HepG2 (cell line): ENCODE results near the gene KATNAL1. TPM values are rescaled to one million over a fixed set of nuclear protein-coding genes. Genes with fewer than 3 reads are reported as not detected.

Experiments
- ATAC-seq: fragments of 200-7000 bp; cut with Tn5 transposase; 3 replicates; pipeline ENCODE4 v1.9.1; 2020; ENCODE audit warnings: mild to moderate bottlenecking, moderate library complexity
- BruUV-seq: library from RNA; stranded (reverse); fragments of 400-500 nt; replicated peaks from 2 replicates; lab custom pipeline; 2021; lab: Mats Ljungman, UMichigan
- CTCF ChIA-PET: fragments of 300-600 bp; formaldehyde crosslinking; extraction: SDS; loops from one replicate; lab custom pipeline; 2021; ENCODE audit warnings: low total read pairs, inconsistent platforms, low intra/inter-chr PET ratio; lab: Yijun Ruan, JAX
- POLR2A ChIA-PET: fragments of 350-600 bp; sonication (Branson Sonifier 250); formaldehyde crosslinking; loops from one replicate; lab custom pipeline; 2020; ENCODE audit warnings: antibody characterized with exemption, inconsistent platforms; lab: Yijun Ruan, JAX
- DNase-seq: peaks from one replicate; pipeline ENCODE4 v3.0.0-alpha.2; 2015; ENCODE audit warnings: low spot score
- FAIRE-seq: peaks from 3 replicates; lab custom pipeline; 2011; peaks lifted over from hg19 to GRCh38; lab: Jason Lieb, UNC
- H2AFZ ChIP-seq: one replicate; pipeline ENCODE4 v1.6.1; 2011; ENCODE audit warnings: low read length, inconsistent platforms
- H3K27ac ChIP-seq: fragments of 300-600 bp; 3 replicates; pipeline ENCODE4 v1.8.0; 2011; ENCODE audit warnings: mixed run types, mild to moderate bottlenecking, mixed read lengths, low read length, inconsistent platforms; ENCODE audit not compliant: insufficient read depth; ENCODE audit errors: extremely low read length
- H3K27me3 ChIP-seq, 2 experiments: fragments of 200-600 bp in 1 of 2; 2 replicates in 1 of 2; 3 replicates in 1 of 2; pipeline versions ENCODE4 v1.6.0 to v1.8.0; 2011; ENCODE audit warnings: low read length in 2 of 2, mild to moderate bottlenecking in 2 of 2, moderate library complexity in 2 of 2, inconsistent platforms in 1 of 2; ENCODE audit not compliant: insufficient read depth in 2 of 2, control insufficient read depth in 1 of 2
- H3K36me3 ChIP-seq, 2 experiments: fragments of 200-600 bp in 1 of 2; replicated peaks in 1 of 2; 2 replicates in 1 of 2; 3 replicates in 1 of 2; pipeline versions ENCODE4 v1.5.1 to v1.8.0; 2011; ENCODE audit warnings: low read length in 2 of 2, inconsistent platforms in 1 of 2; ENCODE audit not compliant: insufficient read depth in 2 of 2, control insufficient read depth in 1 of 2
- H3K4me1 ChIP-seq: 2 replicates; pipeline ENCODE4 v1.5.1; 2012; ENCODE audit warnings: low read length, inconsistent platforms; ENCODE audit not compliant: insufficient read depth
- H3K4me2 ChIP-seq: 2 replicates; pipeline ENCODE4 v1.6.0; 2011; ENCODE audit warnings: low read depth, low read length, inconsistent platforms
- H3K4me3 ChIP-seq, 3 experiments: fragments of 200-600 bp in 1 of 3; sonication (generic), shearing (Covaris generic) in 1 of 3; replicated peaks in 1 of 3; 2 replicates each; pipeline ENCODE4 v1.5.1; 2011 to 2016; ENCODE audit warnings: low read length in 3 of 3, inconsistent platforms in 2 of 3, low read depth in 2 of 3, mild to moderate bottlenecking in 2 of 3, control low read depth in 1 of 3, mixed read lengths in 1 of 3; ENCODE audit not compliant: insufficient read depth in 1 of 3
- H3K79me2 ChIP-seq: one replicate; pipeline ENCODE4 v1.6.1; 2011; ENCODE audit warnings: low read length, inconsistent platforms; ENCODE audit not compliant: insufficient read depth
- H3K9ac ChIP-seq: 2 replicates; pipeline ENCODE4 v1.6.0; 2011; ENCODE audit warnings: mild to moderate bottlenecking, low read depth, low read length, inconsistent platforms; ENCODE audit not compliant: insufficient read depth
- H3K9me3 ChIP-seq: 2 replicates; pipeline ENCODE4 v1.5.1; 2012; ENCODE audit warnings: mild to moderate bottlenecking, low read length
- H4K20me1 ChIP-seq: 2 replicates; pipeline ENCODE4 v1.6.0; 2011; ENCODE audit warnings: inconsistent platforms, mild to moderate bottlenecking, low read length, moderate library complexity; ENCODE audit not compliant: insufficient read depth
- FOXM1 ChIP-seq: sonication (generic); formaldehyde crosslinking; IDR thresholded peaks from 2 replicates; pipeline ENCODE4 v1.5.0; 2020; ENCODE audit warnings: missing genetic modification reagents
- JUN ChIP-seq: sonication (generic); formaldehyde crosslinking; IDR thresholded peaks from 2 replicates; pipeline ENCODE4 v1.4.0; 2020; ENCODE audit warnings: mild to moderate bottlenecking, missing genetic modification reagents
- MED8 ChIP-seq: sonication (generic); formaldehyde crosslinking; IDR thresholded peaks from 2 replicates; pipeline ENCODE4 v1.8.1; 2023; ENCODE audit warnings: mild to moderate bottlenecking, missing genetic modification reagents; ENCODE audit not compliant: insufficient replicate concordance
- THAP8 ChIP-seq: sonication (generic); formaldehyde crosslinking; IDR thresholded peaks from 2 replicates; pipeline ENCODE4 v1.5.1; 2020; ENCODE audit warnings: missing genetic modification reagents, mild to moderate bottlenecking, borderline replicate concordance
- ZNF142 ChIP-seq: sonication (generic); formaldehyde crosslinking; IDR thresholded peaks from 2 replicates; pipeline ENCODE4 v1.4.0; 2020; ENCODE audit warnings: missing genetic modification reagents
- ZNF34 ChIP-seq: sonication (generic); formaldehyde crosslinking; IDR thresholded peaks from 2 replicates; pipeline ENCODE4 v1.4.0; 2020; ENCODE audit warnings: mild to moderate bottlenecking, missing genetic modification reagents, borderline replicate concordance
- WGBS: methylation state at CpG from one replicate; pipeline ENCODE4 v1.1.6; 2017; ENCODE audit warnings: low lambda C conversion rate; 5-methylcytosine and 5-hydroxymethylcytosine counted together
- in situ Hi-C: cut with HindIII; loops from 2 replicates; pipeline ENCODE4 v1.10.0; 2017; ENCODE audit warnings: low pct_unique_long_range_greater_than_20kb; ENCODE audit not compliant: extremely low pct_ligation_motif_present
- intact Hi-C: fragments of 100-400 bp; cut with micrococcal nuclease; formaldehyde crosslinking; loops from one replicate; pipeline ENCODE4 v1.10.0; 2022; ENCODE audit not compliant: unreplicated experiment
- polyA plus RNA-seq, 8 experiments: library from polyadenylated mRNA; depleted of rRNA in 3 of 8; stranded (reverse) in 7 of 8; unstranded in 1 of 8; fragments of >200 nt; fragmentation: Illumina TruSeq in 4 of 8; extraction: Trizol in 4 of 8; gene quantifications; 2 replicates each; pipeline versions ENCODE4 v1.2.1 to v1.2.3, GENCODE V29; 2011 to 2016; ENCODE audit warnings: low read depth in 4 of 8, missing spikeins in 1 of 8, mixed read lengths in 1 of 8; ENCODE audit not compliant: insufficient read depth in 1 of 8
- total RNA-seq, 5 experiments: library from RNA; depleted of rRNA; stranded (reverse); fragments of >200 nt; fragmentation: Illumina TruSeq; extraction: Trizol; gene quantifications; 2 replicates each; pipeline ENCODE4 v1.2.3, GENCODE V29; 2016; ENCODE audit warnings: low read depth in 1 of 5

Gene KATNAL1
- total and polyA plus RNA-seq, 2 of the 13 experiments (the other 11 are each of a cell fraction or from before 2014, with no cell fraction given): 3.2 to 11.8 TPM

DNA sequence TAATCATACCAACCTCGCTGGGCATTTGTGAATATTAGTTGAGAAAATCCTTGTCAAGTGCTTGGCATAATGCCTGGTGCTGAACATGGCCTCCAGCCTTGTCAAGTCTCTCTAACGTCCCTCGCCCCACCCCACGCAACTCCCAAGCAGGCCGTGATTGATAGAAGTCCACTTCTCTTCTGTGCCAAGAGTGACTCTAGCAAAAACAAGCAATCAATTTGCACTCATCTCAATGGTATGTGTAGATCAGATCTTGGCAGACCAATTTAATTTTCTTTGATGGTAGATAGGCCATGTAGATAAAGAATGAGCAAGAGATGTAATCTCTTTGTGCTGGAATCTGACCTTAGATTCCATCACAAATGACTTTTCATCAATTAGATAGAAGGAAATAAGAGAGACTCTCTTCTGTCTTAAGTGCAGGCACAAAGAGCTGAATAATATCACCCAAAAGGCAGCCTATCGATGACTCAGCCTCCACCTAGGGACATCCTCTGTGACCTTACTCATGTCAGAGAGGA lies 31.0 kb upstream of the KATNAL1 start:
- no peak overlapping the region for H2AFZ ChIP-seq
- no peaks in the 10 kb centered on the region for H4K20me1 ChIP-seq
- BruUV-seq: no TSS peak
- H3K79me2 ChIP-seq: no peaks in the 10 kb centered on the region
- no peaks in the 10 kb centered on the region for H3K9me3 ChIP-seq
- peaks cover 0 to 16% of the 10 kb centered on the region in 2 experiments; a peak in 1 of 5 replicates for H3K27me3 ChIP-seq
- H3K4me1 ChIP-seq: peaks cover 14% of the 10 kb centered on the region
- DNase-seq (no peak), FAIRE-seq (no peak), ATAC-seq (no peak)
- H3K4me3 ChIP-seq: no peak overlapping the region
- no peak overlapping the region for H3K27ac ChIP-seq
- ChIA-PET POLR2A (no interaction called here), CTCF (no interaction called here)
- H3K36me3 ChIP-seq: no peaks in the 10 kb centered on the region
- TF ChIP-seq MED8 (no peak), ZNF142 (no peak), JUN (CRISPR knock-in tag) (no peak), ZNF34 (CRISPR knock-in tag) (no peak), THAP8 (no peak), FOXM1 (CRISPR knock-in tag) (no peak)
- no peak overlapping the region for H3K4me2 ChIP-seq
- H3K9ac ChIP-seq: no peak overlapping the region
- intact Hi-C loops: no loop called here
- 44% methylated on average over 6 of the region's 6 CpGs for WGBS
- in situ Hi-C loops: loop anchor here (5.0 kb wide), 1 partner anchor 206 kb away; no protein-coding TSS in a partner anchor
